ENCODE results near the gene AMER2.

GRCh38 chr13:25143706-25144105 lies 28.4 kb downstream of the AMER2 start:
- TF ChIP-seq CTCF (IDR thresholded peaks at IDR 0.05) (no peak), POLR2A (IDR thresholded peaks at IDR 0.05) (no peak)
